ENCODE results near the gene EPRS1. TPM values are rescaled to one million over a fixed set of nuclear protein-coding genes. Genes with fewer than 3 reads are reported as not detected.
"Not testable (repeated sequence)": the region's sequence is repeated elsewhere in the genome, so short reads cannot be mapped to it uniquely, and the experiment has no call there.

Gene EPRS1
- 100 to 1,000 TPM; 108 to 126 (median 124) TPM for polyA plus RNA-seq (ENCODE audit: insufficient read length in 3 of 3)

- peak; percentile 85 to 90 (median 88) for DNase-seq (ENCODE audit: low read depth in 3 of 3, low spot score in 2 of 3)
These were observed at the start of gene EPRS1 for GRCh38 chr1:220046052-220046930. Gene EPRS1 (minus strand): TSS chr1:220046505. CDS start chr1:220046388, 117 bp downstream.

DNA sequence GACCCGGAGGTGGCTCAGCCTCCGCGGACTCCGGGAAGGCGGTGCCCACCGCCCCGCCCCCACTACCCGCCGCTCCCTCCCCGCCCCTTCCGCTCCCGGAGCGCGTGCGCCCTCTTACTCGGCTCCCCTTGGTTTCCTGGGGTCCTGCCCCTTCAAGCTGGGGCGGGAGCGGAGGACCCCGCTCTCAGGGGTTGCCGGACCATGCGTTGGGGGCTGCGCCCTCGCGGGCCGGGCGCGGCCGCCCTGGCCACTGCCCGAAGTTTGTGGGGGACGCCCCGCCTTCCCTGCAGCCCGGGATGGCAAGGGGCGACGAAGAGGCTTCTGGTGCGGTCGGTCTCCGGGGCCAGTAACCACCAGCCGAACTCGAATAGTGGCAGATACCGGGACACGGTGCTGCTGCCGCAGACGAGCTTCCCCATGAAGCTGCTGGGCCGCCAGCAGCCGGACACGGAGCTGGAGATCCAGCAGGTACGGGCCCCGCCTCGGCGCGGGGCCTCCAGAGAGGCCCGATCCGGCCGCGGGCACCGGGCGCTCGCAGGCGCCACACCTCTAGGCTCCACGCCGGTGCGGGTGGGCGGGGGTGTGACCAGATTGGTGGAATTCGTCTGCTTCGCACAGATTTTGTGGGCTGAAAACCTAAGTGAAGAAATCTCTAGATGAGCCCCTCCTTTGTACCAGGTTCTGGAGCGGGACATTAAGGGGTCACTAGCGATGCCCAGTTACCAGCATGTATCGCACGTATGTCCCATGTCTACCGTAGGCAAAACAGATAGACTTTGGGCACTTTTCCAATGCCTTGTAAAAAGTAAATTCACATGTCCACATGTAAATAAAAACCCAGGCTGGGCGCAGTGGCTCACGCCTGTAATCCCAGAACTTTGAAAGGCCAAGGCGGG lies 48.0 kb upstream of the EPRS1 start, which contains the start of gene IARS2:
TSS of gene IARS2 (plus strand) at position 117 of the 896 bp plus-strand sequence. CDS start at position 202, 85 bp downstream.
- DNase-seq (ENCODE audit: low read depth in 3 of 3, low spot score in 2 of 3) = peak; percentile 36 to 66 (median 55)

GRCh38 chr1:220093361-220094015 lies 47.2 kb upstream of the EPRS1 start:
- no peak for DNase-seq (ENCODE audit: low read depth in 3 of 3, low spot score in 2 of 3)

DNA sequence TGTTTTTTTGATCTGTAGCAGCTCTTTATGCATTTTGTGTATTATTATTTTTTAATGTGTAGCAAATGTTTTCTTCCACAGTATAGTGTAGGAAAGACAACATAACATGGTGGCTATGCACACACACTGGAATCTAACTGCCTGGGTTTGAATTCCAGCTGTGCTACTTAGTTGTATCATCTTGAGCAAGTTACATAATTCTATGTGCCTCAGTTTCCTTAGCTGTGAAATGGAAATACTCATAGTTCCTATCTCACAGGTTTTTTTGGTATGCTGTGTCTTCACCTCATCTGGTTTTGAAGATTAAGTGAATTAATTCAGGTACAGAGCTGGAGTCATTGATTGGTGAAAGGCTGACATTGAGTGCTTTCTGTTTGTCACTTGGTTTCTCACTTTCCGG lies 46.4 kb upstream of the EPRS1 start:
- DNase-seq (ENCODE audit: low read depth in 3 of 3, low spot score in 2 of 3) = no peak

- peak; percentile 96 to 98 (median 97) for DNase-seq (ENCODE audit: low read depth in 3 of 3, low spot score in 2 of 3)
These were observed 43.6 kb upstream of the EPRS1 start, which contains the start of gene BPNT1 for GRCh38 chr1:220089650-220090556. Gene BPNT1 (minus strand): TSS chr1:220089788. CDS start chr1:220079846, 9,942 bp downstream.

DNA sequence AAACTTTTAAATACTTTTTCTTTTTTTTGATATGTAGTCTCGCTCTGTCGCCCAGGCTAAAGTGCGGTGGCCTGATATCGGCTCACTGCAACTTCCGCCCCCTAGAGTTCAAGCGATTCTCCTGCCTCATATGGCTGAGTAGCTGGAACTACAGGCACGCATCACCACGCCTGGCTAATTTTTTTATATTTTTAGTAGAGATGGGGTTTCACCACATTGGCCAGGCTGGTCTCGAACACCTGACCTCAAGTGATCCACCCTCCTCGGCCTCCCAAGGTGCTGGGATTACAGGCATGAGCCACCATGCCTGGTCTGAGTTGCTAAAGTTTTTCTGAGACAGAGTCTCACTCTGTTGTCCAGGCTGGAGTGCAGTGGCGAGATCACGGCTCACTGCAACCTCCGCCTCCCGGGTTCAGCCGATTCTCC lies 40.0 kb upstream of the EPRS1 start:
- DNase-seq (ENCODE audit: low read depth in 3 of 3, low spot score in 2 of 3) = not testable (repeated sequence)

- no peak for DNase-seq (ENCODE audit: low read depth in 3 of 3, low spot score in 2 of 3)
These were observed 38.2 kb upstream of the EPRS1 start for GRCh38 chr1:220084460-220084859.

DNA sequence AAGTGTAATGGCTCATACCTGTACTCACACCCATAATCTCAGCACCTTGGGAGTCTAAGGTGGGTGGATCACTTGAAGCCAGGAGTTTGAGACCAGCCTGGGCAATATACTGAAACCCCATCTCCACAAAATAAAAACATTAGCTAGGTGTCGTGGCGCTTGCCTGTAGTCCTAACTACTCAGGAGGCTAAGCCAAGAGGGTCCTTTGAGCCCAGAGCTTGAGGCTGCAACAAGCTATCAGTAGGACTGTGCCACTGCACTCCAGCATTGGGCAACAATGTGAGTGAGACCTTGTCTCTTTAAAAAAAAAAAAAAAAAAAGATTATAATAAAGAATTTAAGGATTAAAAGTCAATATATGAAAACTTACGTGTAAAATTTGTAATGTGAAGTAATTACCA lies 31.6 kb upstream of the EPRS1 start:
- DNase-seq (ENCODE audit: low read depth in 3 of 3, low spot score in 2 of 3) = no peak

DNA sequence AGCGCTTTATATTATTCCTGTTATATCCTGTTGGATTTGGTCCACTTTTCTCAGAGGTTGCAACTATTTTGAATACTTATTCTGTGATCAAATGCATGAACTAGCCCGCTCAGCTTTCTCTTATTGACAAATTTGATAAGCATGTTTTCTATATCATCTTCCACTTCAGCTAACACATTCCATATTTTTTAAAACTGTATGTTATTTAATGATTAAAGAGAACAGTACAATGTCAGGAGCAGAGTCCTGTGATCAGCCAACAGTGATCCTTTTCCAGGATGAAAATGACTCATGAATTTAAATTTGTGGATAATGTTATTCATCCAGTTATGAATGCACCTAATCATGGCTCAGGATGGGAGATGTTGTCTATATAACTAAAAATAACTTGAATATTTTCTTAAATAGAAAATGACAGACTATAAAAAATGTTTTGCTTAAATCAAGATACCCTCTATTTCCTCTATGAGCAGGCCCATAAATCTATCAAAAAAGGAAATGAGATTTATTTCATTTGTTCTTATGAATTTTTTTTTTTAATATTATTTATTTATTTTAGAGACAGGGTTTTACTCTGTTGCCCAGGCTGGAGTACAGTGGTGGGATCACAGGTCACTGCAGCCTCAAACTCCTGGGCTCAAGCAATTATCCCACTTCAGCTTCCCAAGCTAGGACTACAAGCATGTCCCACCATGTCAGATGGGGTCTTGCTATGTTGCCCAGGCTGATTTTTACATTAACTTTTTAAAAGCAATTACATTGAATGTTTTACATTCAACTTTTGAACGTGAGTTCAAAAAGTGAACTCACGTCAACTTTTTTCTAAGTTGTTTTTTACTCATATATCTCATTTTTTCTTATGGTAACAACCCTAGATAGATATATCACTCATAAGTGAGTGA lies 30.8 kb upstream of the EPRS1 start:
- no peak for DNase-seq (ENCODE audit: low read depth in 3 of 3, low spot score in 2 of 3)

GRCh38 chr1:220067269-220068204 lies 21.2 kb upstream of the EPRS1 start:
- no peak for DNase-seq (ENCODE audit: low read depth in 3 of 3, low spot score in 2 of 3)

DNA sequence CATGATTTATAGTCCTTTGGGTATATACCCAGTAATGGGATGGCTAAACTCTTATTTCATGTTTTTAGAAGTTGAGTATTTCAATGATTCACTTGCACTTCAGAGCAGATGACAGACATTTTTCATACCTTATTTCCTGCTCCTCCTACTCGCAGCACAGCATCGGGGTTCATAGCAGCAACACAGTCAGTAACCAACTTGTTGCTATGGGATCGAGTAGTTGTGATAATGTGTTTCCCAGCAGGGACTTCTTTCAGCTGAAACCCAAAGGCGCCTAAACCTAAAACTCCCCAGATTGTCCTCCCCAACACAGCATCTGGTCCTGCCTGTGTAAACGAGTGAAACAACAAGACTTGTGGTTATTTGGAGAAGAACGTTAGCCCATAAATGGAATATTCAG lies 16.3 kb upstream of the EPRS1 start:
- no peak for DNase-seq (ENCODE audit: low read depth in 3 of 3, low spot score in 2 of 3)

DNA sequence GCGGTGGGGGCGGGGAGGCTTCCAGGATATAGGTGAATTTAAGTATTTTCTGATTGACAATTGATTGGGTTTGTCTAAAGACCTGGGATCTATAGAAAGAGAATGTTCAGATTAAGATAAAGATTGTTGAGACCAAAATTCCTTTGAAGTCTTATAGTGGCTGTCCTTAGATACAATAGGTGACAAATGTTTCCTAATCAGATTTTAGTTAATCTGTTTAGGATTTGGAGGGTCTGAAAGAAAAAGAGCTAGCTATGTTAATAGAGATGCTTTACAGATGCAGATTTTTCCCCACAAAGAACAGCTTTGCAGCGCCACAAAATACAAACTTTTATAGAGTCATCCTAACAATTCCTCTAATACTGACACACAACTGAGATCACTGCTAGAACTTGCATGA lies 14.6 kb upstream of the EPRS1 start:
- DNase-seq (ENCODE audit: low read depth in 3 of 3, low spot score in 2 of 3) = no peak

- no peak for DNase-seq (ENCODE audit: low read depth in 3 of 3, low spot score in 2 of 3)
These were observed 10.1 kb upstream of the EPRS1 start for GRCh38 chr1:220056374-220056773.

DNA sequence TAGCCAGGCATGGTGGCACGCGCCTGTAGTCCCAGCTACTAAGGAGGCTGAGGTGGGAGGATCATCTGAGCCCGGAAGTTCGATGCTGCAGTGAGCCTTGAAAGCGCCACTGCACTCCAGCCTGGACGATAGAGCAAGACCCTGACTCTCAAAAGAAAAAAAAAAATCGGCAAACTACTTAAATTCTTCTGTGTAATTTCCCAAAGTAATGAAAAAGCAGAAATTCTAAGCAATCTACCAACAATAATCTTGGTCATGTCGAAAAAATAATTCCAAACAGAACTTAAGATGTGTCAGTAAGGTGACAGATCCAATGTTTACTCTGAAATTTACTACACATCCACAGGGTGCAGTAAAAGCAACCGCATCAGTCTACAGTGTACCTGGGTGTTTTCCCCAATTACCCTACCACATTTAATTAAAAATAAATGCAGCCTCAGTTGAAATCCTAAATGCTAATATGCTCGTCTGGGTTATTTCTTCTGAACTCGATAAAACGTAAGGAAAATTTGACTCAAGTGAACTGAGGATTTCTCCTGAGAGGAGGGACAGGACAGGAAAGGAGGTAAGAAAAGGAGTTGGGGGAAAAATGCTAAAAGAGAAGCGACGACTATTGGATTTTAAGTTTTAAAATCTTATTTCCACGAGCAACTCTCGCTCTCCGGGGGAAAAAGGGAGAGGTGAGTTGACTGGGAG lies 801 bp downstream of the EPRS1 start:
- DNase-seq (ENCODE audit: low read depth in 3 of 3, low spot score in 2 of 3) = peak in 1 of 3 donors; percentile 4

GRCh38 chr1:220044678-220045355 lies 1.5 kb downstream of the EPRS1 start:
- no peak for DNase-seq (ENCODE audit: low read depth in 3 of 3, low spot score in 2 of 3)

- DNase-seq (ENCODE audit: low read depth in 3 of 3, low spot score in 2 of 3) = no peak
These were observed 2.7 kb downstream of the EPRS1 start for GRCh38 chr1:220043646-220044045.
